WTC11 (cell line): Measurements from ENCODE around the gene ZNF574. TPM values are rescaled to one million over a fixed set of nuclear protein-coding genes. Genes with fewer than 3 reads are reported as not detected.

Source experiments
- ATAC-seq: fragments of 200-7000 bp; cut with Tn5 transposase; 2 replicates; pipeline ENCODE4 v1.10.0; 2021; ENCODE audit warnings: mild to moderate bottlenecking, moderate library complexity
- CTCF ChIA-PET: fragments of 300-600 bp; sonication (Branson Sonifier 250); formaldehyde crosslinking; loops from one replicate; lab custom pipeline; 2021; ENCODE audit warnings: antibody characterized with exemption; lab: Charles Lee
- POLR2A ChIA-PET: fragments of 350-600 bp; sonication (Branson Sonifier 250); formaldehyde crosslinking; loops from one replicate; lab custom pipeline; 2021; ENCODE audit warnings: antibody characterized with exemption; lab: Charles Lee
- DNase-seq: peaks from one replicate; pipeline ENCODE4 v3.0.0; 2021; ENCODE audit warnings: low spot score
- H3K27ac Mint-ChIP-seq: 2 replicates; pipeline ENCODE4 v1.8.0; 2021; ENCODE audit warnings: mixed read lengths
- H3K27me3 Mint-ChIP-seq: 2 replicates; pipeline ENCODE4 v1.8.0; 2021; ENCODE audit warnings: low read depth, mild to moderate bottlenecking, moderate library complexity, mixed read lengths
- H3K36me3 Mint-ChIP-seq: 2 replicates; pipeline ENCODE4 v1.8.0; 2021; ENCODE audit warnings: mixed read lengths
- H3K4me1 Mint-ChIP-seq: 2 replicates; pipeline ENCODE4 v1.8.0; 2022; ENCODE audit warnings: mixed read lengths
- H3K4me3 Mint-ChIP-seq: 2 replicates; pipeline ENCODE4 v1.8.0; 2021; ENCODE audit warnings: mild to moderate bottlenecking, moderate library complexity, mixed read lengths
- H3K9me3 Mint-ChIP-seq: 2 replicates; pipeline ENCODE4 v1.8.0; 2021; ENCODE audit warnings: mixed read lengths
- AR ChIP-seq: fragments of 250-450 bp; sonication (Bioruptor Pico); IDR thresholded peaks from 2 replicates; pipeline ENCODE4 v1.9.0; 2021; ENCODE audit warnings: mild to moderate bottlenecking
- ATF6 ChIP-seq: sonication (generic); formaldehyde crosslinking; IDR thresholded peaks from 2 replicates; pipeline ENCODE4 v1.8.1; 2023; ENCODE audit warnings: mild to moderate bottlenecking, missing genetic modification reagents
- CREB1 ChIP-seq: sonication (generic); formaldehyde crosslinking; IDR thresholded peaks from 2 replicates; pipeline ENCODE4 v1.8.0; 2023; ENCODE audit warnings: mild to moderate bottlenecking, missing genetic modification reagents
- GRHL2 ChIP-seq: fragments of 250-450 bp; sonication (Bioruptor Pico); IDR thresholded peaks from 2 replicates; pipeline ENCODE4 v1.8.0; 2022; ENCODE audit warnings: mild to moderate bottlenecking, moderate library complexity; ENCODE audit not compliant: insufficient replicate concordance, severe bottlenecking
- GTF2I ChIP-seq: fragments of 250-450 bp; sonication (Bioruptor Pico); conservative IDR thresholded peaks from 2 replicates; pipeline ENCODE4 v1.4.0; 2021; ENCODE audit warnings: mild to moderate bottlenecking
- IRF2 ChIP-seq: sonication (generic); formaldehyde crosslinking; IDR thresholded peaks from 2 replicates; pipeline ENCODE4 v1.8.0; 2022; ENCODE audit warnings: low read depth, missing genetic modification reagents, borderline replicate concordance
- KAT7 ChIP-seq: sonication (generic); formaldehyde crosslinking; IDR thresholded peaks from 2 replicates; pipeline ENCODE4 v1.8.1; 2023; ENCODE audit warnings: missing genetic modification reagents, mild to moderate bottlenecking, borderline replicate concordance
- MAX ChIP-seq: sonication (generic); formaldehyde crosslinking; IDR thresholded peaks from 2 replicates; pipeline ENCODE4 v1.8.0; 2022; ENCODE audit warnings: mild to moderate bottlenecking, missing genetic modification reagents
- MYBL2 ChIP-seq: sonication (generic); formaldehyde crosslinking; IDR thresholded peaks from 2 replicates; pipeline ENCODE4 v1.8.1; 2023; ENCODE audit warnings: mild to moderate bottlenecking, moderate library complexity, missing genetic modification reagents
- NR1H2 ChIP-seq: sonication (generic); formaldehyde crosslinking; IDR thresholded peaks from 2 replicates; pipeline ENCODE4 v1.9.0; 2021; ENCODE audit warnings: mild to moderate bottlenecking, moderate library complexity, missing genetic modification reagents
- TEAD1 ChIP-seq: sonication (generic); formaldehyde crosslinking; IDR thresholded peaks from 2 replicates; pipeline ENCODE4 v1.8.0; 2022; ENCODE audit warnings: mild to moderate bottlenecking, missing genetic modification reagents
- USF2 ChIP-seq: sonication (generic); formaldehyde crosslinking; IDR thresholded peaks from 2 replicates; pipeline ENCODE4 v1.8.1; 2023; ENCODE audit warnings: mild to moderate bottlenecking, missing genetic modification reagents, moderate library complexity
- ZNF396 ChIP-seq: fragments of 250-450 bp; sonication (Bioruptor Pico); IDR thresholded peaks from 2 replicates; pipeline ENCODE4 v1.8.0; 2021; ENCODE audit warnings: mild to moderate bottlenecking, moderate library complexity, borderline replicate concordance
- total RNA-seq: library from RNA; stranded (reverse); gene quantifications from 3 replicates; pipeline ENCODE4 v1.2.3, GENCODE V29; 2021
- TF ChIP-seq, protein P1 (sequence below): sonication (generic); formaldehyde crosslinking; IDR thresholded peaks from 2 replicates; pipeline ENCODE4 v1.8.0; 2022; ENCODE audit warnings: mild to moderate bottlenecking, missing genetic modification reagents
- TF ChIP-seq, protein P2 (sequence below): sonication (generic); formaldehyde crosslinking; IDR thresholded peaks from 2 replicates; pipeline ENCODE4 v1.8.1; 2022; ENCODE audit warnings: mild to moderate bottlenecking, moderate library complexity, missing genetic modification reagents
- TF ChIP-seq, protein P3 (sequence below): sonication (generic); formaldehyde crosslinking; IDR thresholded peaks from 2 replicates; pipeline ENCODE4 v1.8.0; 2023; ENCODE audit warnings: missing genetic modification reagents
- TF ChIP-seq, protein P4 (sequence below): fragments of 250-450 bp; sonication (Bioruptor Pico); conservative IDR thresholded peaks from 2 replicates; pipeline ENCODE4 v1.9.0; 2021; ENCODE audit warnings: mild to moderate bottlenecking
- TF ChIP-seq, protein P5 (sequence below): sonication (generic); formaldehyde crosslinking; IDR thresholded peaks from 2 replicates; pipeline ENCODE4 v1.8.1; 2022; ENCODE audit warnings: low read depth, mild to moderate bottlenecking, moderate library complexity, missing genetic modification reagents, borderline replicate concordance

The ZNF574 gene
- total RNA-seq, 1 experiment from 2014 or later = 30.6 TPM

GRCh38 chr19:42028304-42029216 is 47.4 kb upstream of the ZNF574 start (continued):
- TF ChIP-seq, protein P1, sequence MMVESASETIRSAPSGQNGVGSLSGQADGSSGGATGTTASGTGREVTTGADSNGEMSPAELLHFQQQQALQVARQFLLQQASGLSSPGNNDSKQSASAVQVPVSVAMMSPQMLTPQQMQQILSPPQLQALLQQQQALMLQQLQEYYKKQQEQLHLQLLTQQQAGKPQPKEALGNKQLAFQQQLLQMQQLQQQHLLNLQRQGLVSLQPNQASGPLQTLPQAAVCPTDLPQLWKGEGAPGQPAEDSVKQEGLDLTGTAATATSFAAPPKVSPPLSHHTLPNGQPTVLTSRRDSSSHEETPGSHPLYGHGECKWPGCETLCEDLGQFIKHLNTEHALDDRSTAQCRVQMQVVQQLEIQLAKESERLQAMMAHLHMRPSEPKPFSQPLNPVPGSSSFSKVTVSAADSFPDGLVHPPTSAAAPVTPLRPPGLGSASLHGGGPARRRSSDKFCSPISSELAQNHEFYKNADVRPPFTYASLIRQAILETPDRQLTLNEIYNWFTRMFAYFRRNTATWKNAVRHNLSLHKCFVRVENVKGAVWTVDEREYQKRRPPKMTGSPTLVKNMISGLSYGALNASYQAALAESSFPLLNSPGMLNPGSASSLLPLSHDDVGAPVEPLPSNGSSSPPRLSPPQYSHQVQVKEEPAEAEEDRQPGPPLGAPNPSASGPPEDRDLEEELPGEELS (CRISPR knock-in tag) = no peak

DNA sequence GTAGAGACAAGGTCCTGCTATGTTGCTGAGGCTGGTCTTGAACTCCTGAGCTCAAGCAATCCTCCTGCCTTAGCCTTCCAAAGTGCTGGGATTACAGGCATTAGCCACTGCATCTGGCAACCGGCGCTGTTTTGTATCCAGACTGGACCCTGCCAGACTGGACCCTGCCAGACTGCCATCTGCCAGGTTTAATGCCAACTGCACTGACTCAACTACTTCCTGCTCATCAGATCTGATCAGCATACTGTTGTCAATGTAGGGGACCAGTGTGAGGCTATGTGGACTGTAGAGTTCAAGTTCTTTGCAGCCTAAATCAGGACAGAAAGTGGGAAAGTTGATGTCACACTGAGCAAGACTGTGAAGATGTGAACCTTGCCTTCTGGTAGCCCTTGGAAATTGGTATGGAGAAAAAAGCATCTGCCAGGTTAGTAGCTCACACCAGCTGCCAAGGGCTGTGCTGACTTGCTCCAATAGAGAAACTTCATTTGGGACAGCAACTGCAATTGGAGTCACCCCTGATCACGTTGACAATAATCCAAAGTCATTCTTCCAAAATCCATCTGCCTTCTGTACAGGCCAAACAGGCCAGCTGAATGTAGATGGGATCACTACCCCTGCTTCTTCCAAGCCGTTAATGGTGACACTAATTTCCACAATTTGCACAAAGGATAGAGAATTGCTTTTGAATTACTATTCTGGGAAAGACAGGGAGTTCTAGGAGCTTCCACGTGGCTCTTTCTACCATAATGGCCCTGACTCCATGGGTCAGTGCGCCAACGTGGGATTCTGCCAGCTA is 45.1 kb upstream of the ZNF574 start:
- Mint-ChIP-seq H3K27me3 (no peaks in the 10 kb centered on the region), H3K9me3 (no peaks in the 10 kb centered on the region), H3K36me3 (peaks cover 16% of the 10 kb centered on the region; the same call in 1 of the 2 replicates), H3K4me3 (no peak overlapping the region), H3K27ac (peak overlapping the region; percentile 44), H3K4me1 (peaks cover 49% of the 10 kb centered on the region)
- ATAC-seq = no peak
- ChIA-PET CTCF (interaction anchor here (3.2 kb wide), 1 partner anchor 31 kb away, joined by 32 read pairs; no protein-coding TSS in a partner anchor), POLR2A (no interaction called here)
- no peak for DNase-seq
- TF ChIP-seq KAT7 (no peak), GRHL2 (no peak), GTF2I (no peak), USF2 (CRISPR knock-in tag) (no peak), IRF2 (CRISPR knock-in tag) (no peak), TEAD1 (CRISPR knock-in tag) (no peak), NR1H2 (CRISPR knock-in tag) (no peak), ZNF396 (CRISPR knock-in tag) (no peak), MAX (no peak), MYBL2 (CRISPR knock-in tag) (no peak), CREB1 (CRISPR knock-in tag) (no peak), ATF6 (CRISPR knock-in tag) (no peak), AR (CRISPR knock-in tag) (no peak)
- TF ChIP-seq, protein P2, sequence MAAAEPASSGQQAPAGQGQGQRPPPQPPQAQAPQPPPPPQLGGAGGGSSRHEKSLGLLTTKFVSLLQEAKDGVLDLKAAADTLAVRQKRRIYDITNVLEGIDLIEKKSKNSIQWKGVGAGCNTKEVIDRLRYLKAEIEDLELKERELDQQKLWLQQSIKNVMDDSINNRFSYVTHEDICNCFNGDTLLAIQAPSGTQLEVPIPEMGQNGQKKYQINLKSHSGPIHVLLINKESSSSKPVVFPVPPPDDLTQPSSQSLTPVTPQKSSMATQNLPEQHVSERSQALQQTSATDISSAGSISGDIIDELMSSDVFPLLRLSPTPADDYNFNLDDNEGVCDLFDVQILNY = no peak
- TF ChIP-seq, protein P3, sequence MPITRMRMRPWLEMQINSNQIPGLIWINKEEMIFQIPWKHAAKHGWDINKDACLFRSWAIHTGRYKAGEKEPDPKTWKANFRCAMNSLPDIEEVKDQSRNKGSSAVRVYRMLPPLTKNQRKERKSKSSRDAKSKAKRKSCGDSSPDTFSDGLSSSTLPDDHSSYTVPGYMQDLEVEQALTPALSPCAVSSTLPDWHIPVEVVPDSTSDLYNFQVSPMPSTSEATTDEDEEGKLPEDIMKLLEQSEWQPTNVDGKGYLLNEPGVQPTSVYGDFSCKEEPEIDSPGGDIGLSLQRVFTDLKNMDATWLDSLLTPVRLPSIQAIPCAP (CRISPR knock-in tag) = no peak
- TF ChIP-seq, protein P4, sequence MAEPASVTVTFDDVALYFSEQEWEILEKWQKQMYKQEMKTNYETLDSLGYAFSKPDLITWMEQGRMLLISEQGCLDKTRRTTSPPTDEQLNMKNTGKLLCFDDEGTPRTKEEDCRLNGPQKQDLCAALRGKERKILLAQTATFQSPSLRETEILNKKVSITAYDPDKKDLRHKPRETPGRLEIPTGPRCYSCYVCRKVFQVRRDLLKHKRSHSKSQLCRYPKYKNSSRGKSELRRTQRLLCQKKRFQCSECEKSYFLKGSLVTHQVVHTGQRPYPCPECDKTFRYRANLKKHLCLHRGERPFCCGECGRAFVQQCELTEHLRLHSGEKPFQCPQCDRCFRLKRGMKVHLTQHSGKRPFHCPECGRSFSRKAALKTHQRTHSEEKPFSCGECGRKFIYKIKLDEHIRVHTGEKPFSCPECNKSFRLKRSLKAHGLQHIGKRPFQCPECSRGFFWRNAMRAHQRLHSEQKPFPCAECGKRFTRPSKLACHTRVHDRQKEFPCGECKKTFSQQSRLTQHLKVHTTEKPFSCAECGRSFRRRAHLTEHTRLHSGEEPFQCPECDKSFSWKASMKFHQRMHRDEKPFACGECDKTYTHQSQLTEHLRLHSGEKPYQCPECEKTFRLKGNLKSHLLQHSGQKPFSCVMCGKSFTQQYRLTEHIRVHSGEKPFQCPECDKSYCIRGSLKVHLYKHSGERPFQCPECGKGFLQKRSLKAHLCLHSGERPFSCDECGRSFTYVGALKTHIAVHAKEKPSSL (CRISPR knock-in tag) = no peak
- TF ChIP-seq, protein P5, sequence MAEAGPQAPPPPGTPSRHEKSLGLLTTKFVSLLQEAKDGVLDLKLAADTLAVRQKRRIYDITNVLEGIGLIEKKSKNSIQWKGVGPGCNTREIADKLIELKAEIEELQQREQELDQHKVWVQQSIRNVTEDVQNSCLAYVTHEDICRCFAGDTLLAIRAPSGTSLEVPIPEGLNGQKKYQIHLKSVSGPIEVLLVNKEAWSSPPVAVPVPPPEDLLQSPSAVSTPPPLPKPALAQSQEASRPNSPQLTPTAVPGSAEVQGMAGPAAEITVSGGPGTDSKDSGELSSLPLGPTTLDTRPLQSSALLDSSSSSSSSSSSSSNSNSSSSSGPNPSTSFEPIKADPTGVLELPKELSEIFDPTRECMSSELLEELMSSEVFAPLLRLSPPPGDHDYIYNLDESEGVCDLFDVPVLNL (CRISPR knock-in tag) = no peak
